C4-2B (cell line): ENCODE data around the gene ZNF609.

Experiments used
- CTCF ChIP-seq: fragments of 450-650 bp; conservative IDR thresholded peaks from 2 replicates; pipeline ENCODE4 v1.5.1; 2017; ENCODE audit warnings: mild to moderate bottlenecking
- ZFX ChIP-seq: fragments of 450-650 bp; IDR thresholded peaks from 2 replicates; pipeline ENCODE4 v1.6.1; 2017

- TF ChIP-seq CTCF: no peak
- TF ChIP-seq ZFX: no peak
Observed at GRCh38 chr15:64568765-64569164, 108.4 kb downstream of the ZNF609 start.
